ENCODE results near the gene FZD4.
"Not testable (repeated sequence)": the region's sequence is repeated elsewhere in the genome, so short reads cannot be mapped to it uniquely, and the experiment has no call there.

The FZD4 gene

GRCh38 chr11:86955361-86956120 is at the start of gene FZD4:
FZD4 (minus strand) TSS chr11:86955395; CDS start chr11:86955085, 310 bp downstream.
- peaks cover 28% of the 10 kb centered on the region for H3K4me1 ChIP-seq (ENCODE audit: insufficient read depth, low read length)

GRCh38 chr11:87004281-87004680 is 49.1 kb upstream of the FZD4 start:
- not testable (repeated sequence) for H3K36me3 ChIP-seq (ENCODE audit: insufficient read depth, low read length)

More at GRCh38 chr11:86955361-86956120, at the start of gene FZD4:
- Histone ChIP-seq H3K27me3 (ENCODE audit: control insufficient read depth in 1 of 2, insufficient read depth in 2 of 2, low read length in 2 of 2) (no peaks in the 10 kb centered on the region), H3K36me3 (ENCODE audit: insufficient read depth, low read length) (peaks cover 17% of the 10 kb centered on the region), H3K4me3 (ENCODE audit: low read depth in 1 of 2, low read length in 2 of 2) (peak within 1 kb of the TSS; percentile 80 to 96), H3K27ac (ENCODE audit: low read depth, low read length) (peak within 1 kb of the TSS; percentile 96), H3K9me3 (ENCODE audit: low read length) (no peaks in the 10 kb centered on the region), H3K9ac (ENCODE audit: low read length) (peak within 1 kb of the TSS; percentile 74)

GRCh38 chr11:87002918-87003317 is 47.7 kb upstream of the FZD4 start:
- Histone ChIP-seq H3K27ac (ENCODE audit: low read depth, low read length) (no peak overlapping the region), H3K4me1 (ENCODE audit: insufficient read depth, low read length) (no peaks in the 10 kb centered on the region), H3K36me3 (ENCODE audit: insufficient read depth, low read length) (no peaks in the 10 kb centered on the region), H3K27me3 (ENCODE audit: control insufficient read depth in 1 of 2, insufficient read depth in 2 of 2, low read length in 2 of 2) (no peaks in the 10 kb centered on the region), H3K9me3 (ENCODE audit: low read length) (no peaks in the 10 kb centered on the region), H3K4me3 (ENCODE audit: low read depth in 1 of 2, low read length in 2 of 2) (no peak overlapping the region), H3K9ac (ENCODE audit: low read length) (no peak overlapping the region)

More at GRCh38 chr11:87004281-87004680, 49.1 kb upstream of the FZD4 start:
- H3K27ac ChIP-seq (ENCODE audit: low read depth, low read length); H3K9ac ChIP-seq (ENCODE audit: low read length); H3K9me3 ChIP-seq (ENCODE audit: low read length); H3K4me1 ChIP-seq (ENCODE audit: insufficient read depth, low read length); H3K4me3 ChIP-seq (ENCODE audit: low read depth in 1 of 2, low read length in 2 of 2); H3K27me3 ChIP-seq (ENCODE audit: control insufficient read depth in 1 of 2, insufficient read depth in 2 of 2, low read length in 2 of 2): not testable (repeated sequence)

- Histone ChIP-seq H3K27ac (ENCODE audit: low read depth, low read length) (no peak overlapping the region), H3K4me3 (ENCODE audit: low read depth in 1 of 2, low read length in 2 of 2) (no peak overlapping the region), H3K9ac (ENCODE audit: low read length) (no peak overlapping the region), H3K4me1 (ENCODE audit: insufficient read depth, low read length) (no peaks in the 10 kb centered on the region), H3K36me3 (ENCODE audit: insufficient read depth, low read length) (no peaks in the 10 kb centered on the region), H3K9me3 (ENCODE audit: low read length) (no peaks in the 10 kb centered on the region), H3K27me3 (ENCODE audit: control insufficient read depth in 1 of 2, insufficient read depth in 2 of 2, low read length in 2 of 2) (no peaks in the 10 kb centered on the region)
Measured at GRCh38 chr11:86999859-87000753, 44.9 kb upstream of the FZD4 start.

GRCh38 chr11:86999388-86999787 is 44.2 kb upstream of the FZD4 start:
- Histone ChIP-seq H3K4me1 (ENCODE audit: insufficient read depth, low read length) (no peaks in the 10 kb centered on the region), H3K4me3 (ENCODE audit: low read depth in 1 of 2, low read length in 2 of 2) (no peak overlapping the region), H3K27me3 (ENCODE audit: control insufficient read depth in 1 of 2, insufficient read depth in 2 of 2, low read length in 2 of 2) (no peaks in the 10 kb centered on the region), H3K36me3 (ENCODE audit: insufficient read depth, low read length) (no peaks in the 10 kb centered on the region), H3K27ac (ENCODE audit: low read depth, low read length) (no peak overlapping the region), H3K9ac (ENCODE audit: low read length) (no peak overlapping the region), H3K9me3 (ENCODE audit: low read length) (no peaks in the 10 kb centered on the region)

DNA sequence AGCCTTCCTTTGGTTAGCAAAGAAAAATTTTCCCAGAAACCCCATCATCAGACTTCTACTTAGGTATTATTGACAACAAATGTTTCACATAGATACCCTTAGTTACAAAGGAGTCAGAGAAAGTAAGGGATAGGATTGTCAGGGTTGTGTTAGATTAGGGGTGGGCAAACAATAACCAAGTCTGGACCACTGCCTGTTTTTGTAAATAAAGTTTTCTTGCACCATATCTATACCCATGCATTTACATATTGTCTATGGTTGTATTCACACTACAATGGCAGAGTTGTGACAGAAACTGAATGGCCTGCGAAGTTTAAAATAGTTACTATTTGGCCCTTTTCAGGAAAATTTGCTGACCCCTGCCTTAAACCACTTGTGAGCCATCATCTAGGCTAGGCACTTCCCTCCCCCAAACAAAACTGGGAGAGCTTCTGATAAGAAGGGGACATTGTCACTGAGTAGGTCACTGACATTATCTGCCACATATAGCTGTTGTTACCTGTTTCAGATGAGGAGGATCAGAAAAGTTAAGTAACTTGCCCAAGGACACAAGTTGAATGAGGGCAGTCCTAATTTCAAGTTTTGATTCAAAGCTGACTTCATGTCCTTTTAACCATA is 41.9 kb upstream of the FZD4 start:
- no peak overlapping the region for H3K27ac ChIP-seq (ENCODE audit: low read depth, low read length)
- H3K9me3 ChIP-seq (ENCODE audit: low read length): no peaks in the 10 kb centered on the region
- H3K9ac ChIP-seq (ENCODE audit: low read length): no peak overlapping the region
- H3K4me3 ChIP-seq (ENCODE audit: low read depth in 1 of 2, low read length in 2 of 2): no peak overlapping the region
- H3K36me3 ChIP-seq (ENCODE audit: insufficient read depth, low read length): no peaks in the 10 kb centered on the region
- no peaks in the 10 kb centered on the region for H3K27me3 ChIP-seq (ENCODE audit: control insufficient read depth in 1 of 2, insufficient read depth in 2 of 2, low read length in 2 of 2)
- peaks cover 4% of the 10 kb centered on the region for H3K4me1 ChIP-seq (ENCODE audit: insufficient read depth, low read length)

DNA sequence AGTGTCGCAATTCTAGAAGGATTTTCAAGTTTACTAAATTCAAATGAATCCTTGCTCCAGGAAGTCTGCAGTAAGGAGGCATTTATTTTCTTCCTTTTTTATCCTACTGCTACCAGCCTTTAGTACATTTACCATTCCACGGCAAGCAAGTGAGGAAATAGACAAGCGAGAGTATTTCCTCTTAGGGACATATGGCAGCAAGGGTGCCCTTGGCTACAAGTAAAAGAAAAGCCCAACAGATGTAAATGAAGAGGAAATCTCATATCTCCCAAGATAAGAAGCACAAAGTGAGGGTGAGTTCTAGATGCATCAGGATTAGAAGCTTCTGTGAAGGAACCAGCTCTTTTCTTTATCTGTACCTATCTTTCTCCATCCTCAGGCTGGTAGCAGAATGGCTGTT is 37.8 kb upstream of the FZD4 start:
- H3K4me1 ChIP-seq (ENCODE audit: insufficient read depth, low read length): peaks cover 18% of the 10 kb centered on the region
- no peak overlapping the region for H3K4me3 ChIP-seq (ENCODE audit: low read depth in 1 of 2, low read length in 2 of 2)
- H3K9ac ChIP-seq (ENCODE audit: low read length): no peak overlapping the region
- no peaks in the 10 kb centered on the region for H3K27me3 ChIP-seq (ENCODE audit: control insufficient read depth in 1 of 2, insufficient read depth in 2 of 2, low read length in 2 of 2)
- H3K27ac ChIP-seq (ENCODE audit: low read depth, low read length): no peak overlapping the region
- H3K36me3 ChIP-seq (ENCODE audit: insufficient read depth, low read length): no peaks in the 10 kb centered on the region
- no peaks in the 10 kb centered on the region for H3K9me3 ChIP-seq (ENCODE audit: low read length)

GRCh38 chr11:86992340-86992739 is 37.1 kb upstream of the FZD4 start:
- H3K4me3 ChIP-seq (ENCODE audit: low read depth in 1 of 2, low read length in 2 of 2); H3K9ac ChIP-seq (ENCODE audit: low read length); H3K27ac ChIP-seq (ENCODE audit: low read depth, low read length); H3K9me3 ChIP-seq (ENCODE audit: low read length); H3K36me3 ChIP-seq (ENCODE audit: insufficient read depth, low read length); H3K27me3 ChIP-seq (ENCODE audit: control insufficient read depth in 1 of 2, insufficient read depth in 2 of 2, low read length in 2 of 2): not testable (repeated sequence)
- peaks cover 18% of the 10 kb centered on the region for H3K4me1 ChIP-seq (ENCODE audit: insufficient read depth, low read length)

DNA sequence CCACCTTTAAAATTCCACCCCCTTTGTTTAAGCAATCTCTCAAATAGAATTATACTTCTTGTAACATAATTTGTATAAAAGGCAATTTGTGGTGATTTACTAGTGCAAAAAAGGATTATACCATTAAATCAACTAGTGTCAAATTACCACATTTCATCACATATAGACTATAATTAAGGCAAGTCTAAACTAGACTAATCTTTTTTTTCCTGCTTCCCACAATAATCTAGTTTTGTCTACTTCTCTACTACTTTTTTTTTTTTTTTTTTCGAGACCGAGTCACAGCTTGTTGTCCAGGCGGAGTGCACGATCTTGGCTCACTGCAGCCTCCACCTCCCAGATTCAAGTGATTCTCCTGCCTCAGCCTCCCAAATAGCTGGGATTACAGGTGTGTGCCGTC is 36.1 kb upstream of the FZD4 start:
- no peaks in the 10 kb centered on the region for H3K9me3 ChIP-seq (ENCODE audit: low read length)
- H3K27ac ChIP-seq (ENCODE audit: low read depth, low read length): no peak overlapping the region
- H3K4me3 ChIP-seq (ENCODE audit: low read depth in 1 of 2, low read length in 2 of 2): no peak overlapping the region
- H3K27me3 ChIP-seq (ENCODE audit: control insufficient read depth in 1 of 2, insufficient read depth in 2 of 2, low read length in 2 of 2): no peaks in the 10 kb centered on the region
- no peaks in the 10 kb centered on the region for H3K36me3 ChIP-seq (ENCODE audit: insufficient read depth, low read length)
- no peak overlapping the region for H3K9ac ChIP-seq (ENCODE audit: low read length)
- H3K4me1 ChIP-seq (ENCODE audit: insufficient read depth, low read length): peaks cover 18% of the 10 kb centered on the region

DNA sequence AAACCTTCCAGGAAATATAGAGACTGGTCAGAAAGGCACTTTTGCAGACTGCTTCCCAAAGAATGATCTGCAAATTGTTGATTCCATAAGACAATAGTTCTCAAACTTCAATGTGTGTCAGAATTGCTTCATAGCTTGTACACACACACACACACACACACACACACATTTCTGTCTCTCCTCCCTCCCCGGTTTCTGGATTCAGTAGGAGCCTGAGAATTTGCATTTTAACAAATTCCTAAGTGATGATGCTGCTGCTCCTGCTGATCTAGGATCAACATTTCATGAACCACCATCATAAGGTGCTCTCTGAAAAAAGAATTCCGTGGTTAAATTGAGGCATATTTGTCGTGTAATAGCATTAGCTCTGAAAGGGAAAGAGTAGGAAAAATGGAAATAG is 35.3 kb upstream of the FZD4 start:
- Histone ChIP-seq H3K4me1 (ENCODE audit: insufficient read depth, low read length) (peaks cover 19% of the 10 kb centered on the region), H3K9ac (ENCODE audit: low read length) (no peak overlapping the region), H3K4me3 (ENCODE audit: low read depth in 1 of 2, low read length in 2 of 2) (no peak overlapping the region), H3K27ac (ENCODE audit: low read depth, low read length) (no peak overlapping the region), H3K27me3 (ENCODE audit: control insufficient read depth in 1 of 2, insufficient read depth in 2 of 2, low read length in 2 of 2) (no peaks in the 10 kb centered on the region), H3K9me3 (ENCODE audit: low read length) (no peaks in the 10 kb centered on the region), H3K36me3 (ENCODE audit: insufficient read depth, low read length) (no peaks in the 10 kb centered on the region)

DNA sequence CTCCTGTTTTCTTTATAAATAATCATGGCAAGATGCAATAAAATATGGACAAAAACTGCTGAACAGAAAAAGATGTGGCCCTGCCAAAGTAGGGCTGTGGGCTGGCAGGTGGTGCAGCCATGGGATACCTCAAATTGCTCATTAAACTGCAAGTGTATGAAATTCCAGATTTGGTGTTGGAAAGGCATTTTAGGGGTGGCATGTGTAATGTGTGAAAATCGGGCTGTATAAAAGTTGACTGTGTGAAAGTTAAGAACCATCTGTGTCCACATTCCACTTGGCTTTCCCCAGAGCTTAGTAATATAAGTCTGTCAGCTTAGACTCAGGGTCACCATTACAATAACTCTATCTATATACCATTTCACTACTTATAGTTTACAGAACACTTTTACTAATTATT is 34.8 kb upstream of the FZD4 start:
- peaks cover 23% of the 10 kb centered on the region for H3K4me1 ChIP-seq (ENCODE audit: insufficient read depth, low read length)
- H3K9me3 ChIP-seq (ENCODE audit: low read length): no peaks in the 10 kb centered on the region
- no peaks in the 10 kb centered on the region for H3K36me3 ChIP-seq (ENCODE audit: insufficient read depth, low read length)
- no peaks in the 10 kb centered on the region for H3K27me3 ChIP-seq (ENCODE audit: control insufficient read depth in 1 of 2, insufficient read depth in 2 of 2, low read length in 2 of 2)
- H3K4me3 ChIP-seq (ENCODE audit: low read depth in 1 of 2, low read length in 2 of 2): no peak overlapping the region
- no peak overlapping the region for H3K9ac ChIP-seq (ENCODE audit: low read length)
- H3K27ac ChIP-seq (ENCODE audit: low read depth, low read length): no peak overlapping the region

Measured in muscle layer of colon (tissue), 2 donors.